Right atrium auricular region (tissue), 2 donors: ENCODE data around the gene SMURF2. TPM values are rescaled to one million over a fixed set of nuclear protein-coding genes. Genes with fewer than 3 reads are reported as not detected.

Experiments used
- DNase-seq: peaks from one replicate; pipeline ENCODE4 v3.0.0-alpha.2; 2019; ENCODE audit warnings: low spot score
- H3K27ac ChIP-seq, 2 donors: fragments of 200-600 bp; sonication (generic); 1 replicate in 1 of 2; 2 replicates in 1 of 2; pipeline ENCODE4 v1.5.1; 2016 to 2019
- H3K27me3 ChIP-seq, 2 donors: fragments of 200-600 bp; sonication (generic); one replicate each; pipeline versions ENCODE4 v1.5.1 to v1.6.0; 2017 to 2019
- H3K36me3 ChIP-seq: fragments of 200-600 bp; sonication (generic); one replicate; pipeline ENCODE4 v1.5.1; 2016
- H3K4me1 ChIP-seq, 2 donors: fragments of 200-600 bp; sonication (generic); one replicate each; pipeline versions ENCODE4 v1.5.1 to v1.6.0; 2017 to 2019
- H3K4me3 ChIP-seq, 2 donors: fragments of 200-600 bp; sonication (generic); 1 replicate in 1 of 2; 2 replicates in 1 of 2; pipeline ENCODE4 v1.5.1; 2017 to 2019; ENCODE audit warnings: mild to moderate bottlenecking in 1 of 2, moderate library complexity in 1 of 2
- H3K9me3 ChIP-seq, 2 donors: fragments of 200-600 bp; sonication (generic); one replicate each; pipeline ENCODE4 v1.5.1; 2019
- CTCF ChIP-seq, 2 donors: fragments of 200-600 bp; sonication (generic); IDR thresholded peaks; one replicate each; pipeline ENCODE4 v1.5.1; 2019; ENCODE audit warnings: antibody characterized with exemption in 2 of 2
- total RNA-seq, 2 donors: library from RNA; depleted of rRNA; stranded (reverse); fragments of >200 nt; gene quantifications; one replicate each; pipeline ENCODE4 v1.1.0, GENCODE V29; 2016

SMURF2 gene
- total RNA-seq, 2 donors from 2014 or later: 12.6 to 15.3 TPM

GRCh38 chr17:64630309-64631223, 31.5 kb downstream of the SMURF2 start:
- peaks cover 0 to 36% of the 10 kb centered on the region in 2 donors for H3K4me1 ChIP-seq
- no peak overlapping the region for H3K4me3 ChIP-seq
- TF ChIP-seq CTCF (IDR thresholded peaks at IDR 0.05): no peak
- no peak for DNase-seq
- no peaks in the 10 kb centered on the region for H3K27me3 ChIP-seq
- H3K9me3 ChIP-seq: no peaks in the 10 kb centered on the region
- H3K36me3 ChIP-seq: no peaks in the 10 kb centered on the region
- no peak overlapping the region for H3K27ac ChIP-seq

GRCh38 chr17:64628641-64629040, 33.5 kb downstream of the SMURF2 start:
- no peak for TF ChIP-seq CTCF (IDR thresholded peaks at IDR 0.05)
- Histone ChIP-seq H3K36me3 (no peaks in the 10 kb centered on the region), H3K4me1 (peaks cover 0 to 38% of the 10 kb centered on the region in 2 donors), H3K27ac (no peak overlapping the region), H3K9me3 (no peaks in the 10 kb centered on the region), H3K27me3 (no peaks in the 10 kb centered on the region), H3K4me3 (no peak overlapping the region)
- DNase-seq: no peak

- H3K9me3 ChIP-seq: no peaks in the 10 kb centered on the region
- no peak overlapping the region for H3K27ac ChIP-seq
- no peak for TF ChIP-seq CTCF (IDR thresholded peaks at IDR 0.05)
- no peaks in the 10 kb centered on the region for H3K36me3 ChIP-seq
- H3K4me3 ChIP-seq: no peak overlapping the region
- H3K4me1 ChIP-seq: peaks cover 0 to 45% of the 10 kb centered on the region in 2 donors
- DNase-seq: no peak
- no peaks in the 10 kb centered on the region for H3K27me3 ChIP-seq
These were observed 34.3 kb downstream of the SMURF2 start for GRCh38 chr17:64627797-64628196.

- H3K9me3 ChIP-seq: no peaks in the 10 kb centered on the region
- H3K4me1 ChIP-seq: peaks cover 0 to 40% of the 10 kb centered on the region in 2 donors
- H3K27ac ChIP-seq: no peak overlapping the region
- no peaks in the 10 kb centered on the region for H3K27me3 ChIP-seq
- no peaks in the 10 kb centered on the region for H3K36me3 ChIP-seq
- TF ChIP-seq CTCF (IDR thresholded peaks at IDR 0.05): no peak
- DNase-seq: no peak
- no peak overlapping the region for H3K4me3 ChIP-seq
These were observed 35.3 kb downstream of the SMURF2 start for GRCh38 chr17:64626827-64627226.

DNA sequence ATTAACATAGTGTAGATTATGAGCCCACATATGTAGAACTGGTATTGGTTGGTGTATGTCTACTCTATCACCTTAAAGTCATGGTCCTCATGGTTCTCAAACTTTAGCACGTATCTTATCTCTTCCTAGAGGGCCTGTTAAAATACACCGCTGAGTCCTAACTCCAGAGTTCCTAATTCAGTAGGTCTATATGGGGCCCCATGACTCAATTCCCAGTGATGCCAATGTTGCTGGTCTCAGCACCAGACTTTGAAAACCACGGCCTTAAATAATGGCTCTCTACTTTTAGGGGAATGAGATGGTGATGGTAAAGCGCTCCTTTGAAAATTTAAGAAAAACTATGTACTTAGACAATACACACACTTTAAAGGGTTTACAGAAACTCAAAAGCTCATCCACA, 36.6 kb downstream of the SMURF2 start:
- peaks cover 0 to 34% of the 10 kb centered on the region in 2 donors for H3K4me1 ChIP-seq

More for the DNA sequence above, 36.6 kb downstream of the SMURF2 start:
- H3K27me3 ChIP-seq: no peaks in the 10 kb centered on the region
- DNase-seq: no peak
- no peaks in the 10 kb centered on the region for H3K36me3 ChIP-seq
- TF ChIP-seq CTCF (IDR thresholded peaks at IDR 0.05): no peak
- H3K27ac ChIP-seq: no peak overlapping the region
- H3K9me3 ChIP-seq: no peaks in the 10 kb centered on the region
- no peak overlapping the region for H3K4me3 ChIP-seq
